Upper lobe of left lung (tissue), 4 donors: ENCODE results near the gene PGPEP1.
"Not testable (repeated sequence)": the region's sequence is repeated elsewhere in the genome, so short reads cannot be mapped to it uniquely, and the experiment has no call there.

ENCODE experiments used
- CTCF ChIP-seq, 6 experiments: fragments of 450-650 bp in 4 of 6; fragments of 200-600 bp in 2 of 6; sonication (generic) in 2 of 6; IDR thresholded peaks; one replicate each; pipeline ENCODE4 v1.5.1; 2016 to 2019; ENCODE audit warnings: antibody characterized with exemption in 6 of 6
- EP300 ChIP-seq, 4 donors: sonication (generic); formaldehyde crosslinking; IDR thresholded peaks; one replicate each; pipeline ENCODE4 v1.5.1; 2017; ENCODE audit warnings: antibody characterized with exemption in 4 of 4, control low read depth in 2 of 4
- POLR2A ChIP-seq, 4 donors: fragments of 450-650 bp; IDR thresholded peaks; one replicate each; pipeline ENCODE4 v1.5.1; 2016 to 2017; ENCODE audit warnings: antibody characterized with exemption in 4 of 4, mild to moderate bottlenecking in 2 of 4
- POLR2AphosphoS5 ChIP-seq, 2 donors: sonication (generic); formaldehyde crosslinking; IDR thresholded peaks; one replicate each; pipeline ENCODE4 v1.5.1; 2017; ENCODE audit warnings: antibody characterized with exemption in 2 of 2

- TF ChIP-seq POLR2AphosphoS5, CTCF, EP300, POLR2A (IDR thresholded peaks at IDR 0.05): not testable (repeated sequence)
These were observed 14.3 kb downstream of the PGPEP1 start for GRCh38 chr19:18354743-18355142.
